Measurements from ENCODE around the gene INSC. TPM values are rescaled to one million over a fixed set of nuclear protein-coding genes. Genes with fewer than 3 reads are reported as not detected.

The INSC gene
- total RNA-seq, 4 donors from 2014 or later = not detected

DNA sequence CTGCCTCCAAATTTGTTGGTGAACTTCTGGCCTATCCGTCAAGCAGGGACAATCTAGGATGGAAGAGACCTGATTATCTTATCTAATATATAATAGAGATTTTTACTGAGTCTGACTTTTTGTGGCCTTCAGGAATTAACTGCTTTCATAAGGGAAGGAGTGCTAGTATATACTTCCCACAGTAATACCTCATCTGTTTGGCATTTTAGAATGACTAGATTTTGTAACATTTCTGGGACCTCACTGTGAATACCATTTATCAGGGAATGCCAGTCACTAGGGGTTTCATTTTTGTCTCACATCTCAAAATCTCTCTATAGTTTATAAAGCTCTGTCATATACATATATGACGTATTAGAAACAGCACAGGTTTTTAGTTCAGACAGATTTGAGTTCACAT lies 114.3 kb downstream of the INSC start:
- TF ChIP-seq, protein P1, sequence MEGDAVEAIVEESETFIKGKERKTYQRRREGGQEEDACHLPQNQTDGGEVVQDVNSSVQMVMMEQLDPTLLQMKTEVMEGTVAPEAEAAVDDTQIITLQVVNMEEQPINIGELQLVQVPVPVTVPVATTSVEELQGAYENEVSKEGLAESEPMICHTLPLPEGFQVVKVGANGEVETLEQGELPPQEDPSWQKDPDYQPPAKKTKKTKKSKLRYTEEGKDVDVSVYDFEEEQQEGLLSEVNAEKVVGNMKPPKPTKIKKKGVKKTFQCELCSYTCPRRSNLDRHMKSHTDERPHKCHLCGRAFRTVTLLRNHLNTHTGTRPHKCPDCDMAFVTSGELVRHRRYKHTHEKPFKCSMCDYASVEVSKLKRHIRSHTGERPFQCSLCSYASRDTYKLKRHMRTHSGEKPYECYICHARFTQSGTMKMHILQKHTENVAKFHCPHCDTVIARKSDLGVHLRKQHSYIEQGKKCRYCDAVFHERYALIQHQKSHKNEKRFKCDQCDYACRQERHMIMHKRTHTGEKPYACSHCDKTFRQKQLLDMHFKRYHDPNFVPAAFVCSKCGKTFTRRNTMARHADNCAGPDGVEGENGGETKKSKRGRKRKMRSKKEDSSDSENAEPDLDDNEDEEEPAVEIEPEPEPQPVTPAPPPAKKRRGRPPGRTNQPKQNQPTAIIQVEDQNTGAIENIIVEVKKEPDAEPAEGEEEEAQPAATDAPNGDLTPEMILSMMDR (IDR thresholded peaks at IDR 0.05; ENCODE audit: low read depth) = no peak

DNA sequence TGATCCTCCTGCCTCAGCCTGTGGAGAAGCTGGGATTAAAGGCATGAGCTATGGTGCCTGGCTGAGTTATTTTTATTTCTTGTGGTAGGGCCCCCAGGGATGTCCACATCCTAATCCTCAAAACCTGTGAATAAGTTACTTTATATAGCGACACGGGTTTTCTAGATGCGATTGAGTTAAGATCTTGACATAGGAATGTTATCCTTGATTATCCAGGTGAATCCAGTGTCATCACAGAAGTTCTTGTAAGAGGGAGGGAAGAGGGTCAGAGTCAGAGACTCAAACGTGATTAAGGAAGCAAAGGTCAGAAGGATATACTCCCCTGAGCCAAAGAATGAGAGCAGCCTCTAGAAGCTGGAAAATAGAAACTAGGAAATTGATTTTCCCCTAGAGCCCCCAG lies 117.8 kb downstream of the INSC start:
- TF ChIP-seq, protein P1 (IDR thresholded peaks at IDR 0.05; ENCODE audit: low read depth) = no peak

DNA sequence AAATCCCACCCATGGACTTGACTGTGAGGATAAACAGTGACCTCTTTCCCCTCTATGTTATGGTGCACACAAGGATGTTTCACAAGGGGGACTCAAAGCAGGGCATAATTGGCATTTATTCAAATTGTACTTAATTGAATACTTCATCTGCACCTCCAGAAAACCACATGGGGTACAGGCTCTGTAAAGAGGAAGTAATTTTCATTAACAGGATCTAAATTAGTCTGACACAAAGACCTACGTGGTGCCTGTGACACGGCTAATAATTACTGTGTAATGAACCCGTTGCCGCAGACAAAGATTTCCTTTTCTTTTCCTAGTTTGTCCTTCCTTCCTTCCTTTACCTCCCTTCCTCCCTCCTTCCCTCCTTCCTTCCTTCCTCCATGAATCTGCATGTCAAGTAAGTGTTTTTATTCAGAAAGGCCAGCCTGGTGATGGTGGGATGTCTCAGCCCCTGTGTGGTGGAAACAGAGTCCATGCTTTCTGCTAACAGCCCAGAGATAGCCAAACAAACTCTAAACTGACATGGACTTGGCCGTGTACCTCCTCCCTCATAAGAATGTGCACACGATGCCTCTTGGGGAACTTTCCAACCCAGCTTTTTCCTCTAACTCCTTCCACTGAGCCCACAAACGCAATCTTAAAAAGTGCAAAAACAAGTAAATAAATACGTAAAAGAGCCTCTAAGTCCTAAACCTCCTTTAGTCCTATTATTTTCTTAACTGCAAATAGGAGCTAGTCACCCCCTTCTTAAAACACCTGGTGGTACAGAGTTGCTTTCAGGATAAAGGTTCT lies 118.8 kb downstream of the INSC start:
- TF ChIP-seq, protein P1 (IDR thresholded peaks at IDR 0.05; ENCODE audit: low read depth) = no peak

DNA sequence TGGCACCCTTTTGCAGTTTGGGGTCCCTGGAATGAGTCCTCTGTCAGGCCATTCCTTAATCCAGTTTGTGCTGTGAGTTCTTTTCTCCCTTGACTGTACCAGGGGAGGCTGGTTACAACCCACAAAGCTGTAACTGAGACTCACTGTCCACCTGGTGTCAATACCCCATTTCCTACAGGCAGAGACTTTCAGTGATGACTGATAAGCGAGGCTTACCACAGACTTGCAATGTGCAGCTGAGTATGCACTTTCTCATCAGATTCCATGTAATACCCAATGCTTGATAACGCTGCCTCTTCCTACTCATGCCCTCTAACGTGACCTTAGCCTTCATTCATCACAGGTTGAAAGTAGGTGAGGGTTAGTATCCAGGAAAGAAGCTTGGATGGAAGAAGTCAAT lies 120.1 kb downstream of the INSC start:
- TF ChIP-seq, protein P1 (IDR thresholded peaks at IDR 0.05; ENCODE audit: low read depth) = no peak

DNA sequence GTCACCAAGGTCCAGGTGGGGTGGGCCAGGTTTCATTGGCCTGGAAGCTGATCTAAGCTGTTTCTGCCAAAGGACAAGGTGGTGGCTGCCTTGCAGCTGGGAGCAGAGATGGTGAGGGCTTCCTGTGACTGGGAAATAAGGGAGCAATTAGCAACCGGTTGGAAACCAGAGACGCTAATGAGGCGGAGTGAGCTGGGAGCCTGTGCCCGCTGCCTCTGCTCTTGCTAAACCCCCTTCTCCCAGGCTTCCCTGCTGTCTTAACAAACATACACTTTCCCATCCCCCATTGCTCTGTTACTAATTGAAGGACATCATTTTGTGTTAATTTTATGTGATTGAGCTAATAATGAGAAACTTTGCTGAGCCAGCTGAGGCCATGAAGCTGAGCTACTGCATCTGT lies 121.8 kb downstream of the INSC start:
- TF ChIP-seq, protein P1 (IDR thresholded peaks at IDR 0.05; ENCODE audit: low read depth) = no peak

DNA sequence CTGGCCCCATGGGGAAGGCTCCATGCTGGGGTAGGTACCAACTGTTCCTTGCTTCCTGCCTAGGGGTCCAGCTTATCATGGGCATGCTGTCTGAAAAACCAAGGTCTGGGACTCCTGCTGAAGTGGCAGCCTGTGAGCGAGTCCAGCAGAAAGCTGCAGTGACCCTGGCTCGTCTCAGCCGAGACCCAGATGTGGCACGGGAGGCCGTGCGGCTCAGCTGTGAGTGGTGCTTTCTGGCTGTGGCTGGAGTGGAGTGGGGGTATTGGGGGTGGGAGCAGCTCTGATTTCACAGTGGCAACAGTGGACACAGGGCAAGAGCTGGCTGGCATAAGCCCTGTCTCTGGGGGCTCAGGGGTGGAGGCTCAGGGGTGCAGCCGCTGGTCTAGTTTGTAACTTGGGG lies 124.1 kb downstream of the INSC start:
- TF ChIP-seq, protein P1 (IDR thresholded peaks at IDR 0.05; ENCODE audit: low read depth) = no peak

DNA sequence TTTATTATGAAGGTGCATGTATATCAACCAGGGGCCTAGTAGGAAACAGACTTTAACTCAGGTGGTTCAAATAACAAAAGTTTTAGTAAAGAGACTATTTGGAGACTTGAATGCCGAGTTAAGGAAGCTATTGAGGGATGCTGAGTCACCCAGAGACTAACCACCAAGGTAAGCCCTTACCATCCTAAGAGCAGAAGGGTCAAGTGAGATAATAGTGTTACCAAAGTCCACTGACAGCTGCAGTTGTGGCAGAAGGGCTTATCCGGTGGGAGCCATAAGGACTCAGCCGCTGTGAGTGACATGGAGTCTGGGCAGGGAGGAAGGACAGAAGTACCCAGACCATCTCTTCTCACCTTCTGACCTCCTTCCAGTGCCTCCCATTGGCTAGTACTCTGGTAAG lies 134.0 kb downstream of the INSC start:
- TF ChIP-seq, protein P1 (IDR thresholded peaks at IDR 0.05; ENCODE audit: low read depth) = no peak
